Endometrial microvascular endothelial cells (primary cell): ENCODE measurements around the gene NUP160. TPM values are rescaled to one million over a fixed set of nuclear protein-coding genes. Genes with fewer than 3 reads are reported as not detected.
"Not testable (repeated sequence)": the region's sequence is repeated elsewhere in the genome, so short reads cannot be mapped to it uniquely, and the experiment has no call there.

ENCODE experiments used
- in situ Hi-C: cut with HindIII; loops from 2 replicates; pipeline ENCODE4 v1.10.0; 2017; ENCODE audit warnings: low sequenced_read_pairs, low pct_unique_long_range_greater_than_20kb; ENCODE audit errors: inconsistent ontology term
- total RNA-seq: library from RNA; depleted of rRNA; stranded (reverse); fragments of >200 nt; gene quantifications from one replicate; pipeline ENCODE4 v1.2.3, GENCODE V29; 2015; ENCODE audit errors: inconsistent ontology term

Gene NUP160
- total RNA-seq, 1 donor from 2014 or later = 18.7 TPM

DNA sequence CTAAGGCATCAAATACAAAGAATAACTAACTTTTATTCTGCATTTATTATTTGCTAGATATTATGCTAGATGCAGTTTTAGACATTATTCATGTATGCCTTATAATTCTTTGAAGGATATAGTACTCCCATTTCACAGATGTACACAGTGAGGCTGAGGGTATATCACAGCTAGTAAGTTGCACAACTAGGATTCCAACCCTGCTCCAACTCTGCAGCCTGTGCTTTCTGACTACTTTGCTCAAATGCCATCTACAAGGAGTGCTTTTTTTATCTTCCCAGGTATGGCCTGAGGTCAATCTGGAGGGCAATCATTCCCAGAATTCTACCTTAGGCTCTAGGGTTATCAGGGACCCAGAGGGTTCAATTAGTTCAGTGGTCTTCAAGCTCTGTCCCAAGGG is 28.4 kb downstream of the NUP160 start:
- in situ Hi-C loops = no loop called here

GRCh38 chr11:47800759-47801158 is 47.4 kb downstream of the NUP160 start:
- in situ Hi-C loops = no loop called here

GRCh38 chr11:47797633-47798032 is 50.5 kb downstream of the NUP160 start:
- in situ Hi-C loops = no loop called here

DNA sequence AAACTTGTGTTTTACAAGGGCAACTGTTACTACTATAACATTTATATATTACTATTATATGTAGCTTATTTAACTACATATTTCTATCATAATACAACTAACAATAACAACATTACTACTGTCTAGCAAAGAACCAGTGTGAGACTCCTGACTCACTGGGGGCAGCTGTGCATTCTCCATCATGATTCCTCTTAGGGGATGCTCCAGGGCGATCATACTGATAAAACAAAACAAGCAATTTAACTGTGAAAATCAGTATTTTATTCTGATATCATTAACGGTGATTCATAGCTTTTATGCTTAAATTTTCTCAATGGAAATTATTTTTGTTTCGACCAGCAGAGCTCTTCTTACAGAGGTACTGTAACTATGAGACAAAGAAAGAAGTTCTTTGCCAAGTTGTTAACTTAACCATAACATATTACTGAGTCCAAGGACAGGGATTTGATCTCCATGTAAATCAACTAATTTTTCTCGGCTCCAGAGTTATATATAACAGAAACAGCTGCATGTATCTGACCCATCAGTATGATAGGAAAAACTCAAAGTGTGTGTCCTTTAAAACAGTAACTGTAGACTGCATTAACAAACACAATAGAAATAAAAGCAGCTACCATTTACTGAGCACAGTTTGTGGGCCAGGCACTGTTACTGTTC is 56.2 kb downstream of the NUP160 start:
- in situ Hi-C loops = no loop called here

DNA sequence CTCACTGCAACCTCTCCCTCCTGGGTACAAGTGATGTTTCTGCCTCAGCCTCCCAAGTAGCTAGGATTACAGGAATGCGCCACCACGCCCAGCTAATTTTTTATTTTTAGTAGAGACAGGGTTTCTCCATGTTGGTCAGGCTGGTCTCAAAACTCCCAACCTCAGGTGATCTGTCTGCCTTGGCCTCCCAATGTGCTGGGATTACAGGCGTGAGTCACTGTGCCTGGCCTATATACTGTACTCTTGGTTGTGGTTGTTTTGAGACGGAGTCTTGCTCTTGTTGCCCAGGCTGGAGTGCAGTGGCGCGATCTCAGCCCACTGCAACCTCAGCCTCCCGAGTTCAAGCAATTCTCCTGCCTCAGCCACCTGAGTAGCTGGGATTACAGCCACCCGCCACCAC is 58.1 kb downstream of the NUP160 start:
- in situ Hi-C loops = not testable (repeated sequence)

DNA sequence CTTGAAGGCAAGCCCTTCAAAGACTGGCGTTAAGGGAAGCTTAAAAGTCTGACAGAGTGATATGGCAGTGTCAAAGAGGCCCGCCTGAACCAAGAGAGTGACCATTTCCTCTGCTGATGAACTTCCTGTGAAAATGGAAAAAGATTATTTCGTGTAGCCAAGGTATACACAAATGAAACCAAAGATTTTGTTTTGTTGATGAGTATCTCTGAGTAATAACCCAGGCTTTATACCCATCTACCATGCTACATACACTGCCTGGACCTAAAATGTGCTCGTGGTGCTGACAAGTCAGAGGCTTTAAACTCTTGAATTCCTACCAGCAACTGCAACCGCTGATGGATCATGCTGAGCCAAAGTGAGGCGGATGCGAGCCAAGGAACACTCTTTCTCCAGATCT is 60.0 kb downstream of the NUP160 start:
- in situ Hi-C loops = no loop called here

GRCh38 chr11:47786373-47786772 is 61.8 kb downstream of the NUP160 start:
- in situ Hi-C loops = no loop called here

- in situ Hi-C loops = no loop called here
Observed at GRCh38 chr11:47784785-47785381, 63.3 kb downstream of the NUP160 start.

DNA sequence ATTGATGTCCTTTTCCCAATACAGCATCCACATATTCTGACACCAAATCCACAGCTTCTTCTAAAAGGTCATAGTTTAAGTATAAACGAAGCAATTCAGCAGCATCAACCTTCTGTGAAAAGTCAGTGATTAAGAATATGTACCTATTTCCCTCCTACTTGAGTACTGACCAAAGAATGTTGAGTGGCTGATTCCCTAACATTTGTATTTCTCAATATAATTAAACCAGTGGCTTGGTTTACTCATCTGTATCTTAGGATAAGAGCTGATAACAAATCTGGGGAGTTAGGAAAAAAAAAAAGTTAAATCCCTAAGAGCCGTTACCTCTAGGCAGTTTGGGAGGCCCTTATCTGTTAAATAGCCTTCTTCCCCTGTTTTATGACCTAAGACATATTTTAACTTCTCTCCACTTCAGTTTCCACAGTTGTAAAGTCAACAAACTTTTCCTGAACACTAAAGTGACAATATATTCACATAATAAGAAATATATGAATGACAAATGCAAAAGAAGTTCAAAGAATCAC is 65.0 kb downstream of the NUP160 start:
- in situ Hi-C loops = no loop called here

DNA sequence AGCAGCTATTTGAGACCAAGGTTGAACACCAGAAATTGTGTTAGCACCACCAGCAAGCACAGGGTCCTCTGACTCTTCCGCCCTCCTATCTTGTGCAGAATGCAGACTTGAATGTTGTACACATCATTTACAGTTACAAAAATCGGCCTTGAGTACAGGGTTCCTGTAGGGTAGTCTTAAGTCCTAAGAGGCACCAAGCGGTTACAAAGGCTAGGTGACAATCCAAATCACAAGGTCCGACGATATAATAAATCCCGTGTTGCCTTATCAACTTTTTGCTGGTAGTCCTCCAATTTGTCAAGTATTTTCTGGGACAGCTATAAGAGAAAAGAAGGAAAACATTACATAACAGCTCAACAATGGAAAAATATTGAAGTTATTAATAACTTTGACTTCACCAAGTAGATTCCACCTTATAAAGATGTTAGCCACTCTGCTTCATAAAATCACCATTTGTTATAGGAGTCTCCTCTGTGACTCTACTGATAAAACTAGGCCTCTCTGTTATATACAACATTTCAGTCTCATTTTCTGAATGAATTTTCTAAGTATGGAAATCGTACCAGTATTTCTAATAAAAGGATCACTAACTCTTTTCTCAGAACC is 69.2 kb downstream of the NUP160 start:
- in situ Hi-C loops = no loop called here

DNA sequence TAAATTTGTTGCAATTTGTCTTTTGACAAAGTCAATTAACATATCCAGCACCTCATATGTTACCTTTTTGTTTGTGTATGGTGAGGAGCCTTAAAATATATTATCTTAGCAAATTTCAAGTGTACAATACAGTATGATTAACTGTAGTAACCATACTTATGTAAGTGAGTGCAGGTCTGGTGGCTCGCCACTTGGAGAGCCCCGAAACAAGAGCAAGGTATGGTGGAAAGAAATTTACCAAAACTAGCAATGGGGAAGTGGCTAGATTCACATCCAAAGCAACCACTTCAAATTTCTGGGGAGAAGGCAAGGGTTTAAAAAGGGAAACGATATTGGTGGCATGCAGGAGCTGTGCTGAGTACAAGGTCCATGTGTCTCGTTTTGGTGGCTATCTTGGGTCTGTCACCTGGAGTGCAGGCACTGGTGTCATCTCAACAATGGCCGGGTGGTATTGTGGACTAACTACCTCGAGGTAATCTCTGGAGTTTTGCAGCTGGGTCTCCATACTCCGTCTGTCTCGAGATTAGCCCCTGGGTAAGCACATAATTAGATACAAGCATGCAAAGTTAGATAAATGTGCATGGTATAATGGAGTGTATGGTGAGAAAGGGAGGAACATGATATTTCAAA is 72.8 kb downstream of the NUP160 start:
- in situ Hi-C loops = no loop called here

GRCh38 chr11:47773882-47774281 is 74.3 kb downstream of the NUP160 start:
- in situ Hi-C loops = no loop called here

GRCh38 chr11:47769556-47769955 is 78.6 kb downstream of the NUP160 start:
- in situ Hi-C loops = not testable (repeated sequence)

GRCh38 chr11:47768101-47768612 is 80.0 kb downstream of the NUP160 start:
- in situ Hi-C loops = no loop called here

DNA sequence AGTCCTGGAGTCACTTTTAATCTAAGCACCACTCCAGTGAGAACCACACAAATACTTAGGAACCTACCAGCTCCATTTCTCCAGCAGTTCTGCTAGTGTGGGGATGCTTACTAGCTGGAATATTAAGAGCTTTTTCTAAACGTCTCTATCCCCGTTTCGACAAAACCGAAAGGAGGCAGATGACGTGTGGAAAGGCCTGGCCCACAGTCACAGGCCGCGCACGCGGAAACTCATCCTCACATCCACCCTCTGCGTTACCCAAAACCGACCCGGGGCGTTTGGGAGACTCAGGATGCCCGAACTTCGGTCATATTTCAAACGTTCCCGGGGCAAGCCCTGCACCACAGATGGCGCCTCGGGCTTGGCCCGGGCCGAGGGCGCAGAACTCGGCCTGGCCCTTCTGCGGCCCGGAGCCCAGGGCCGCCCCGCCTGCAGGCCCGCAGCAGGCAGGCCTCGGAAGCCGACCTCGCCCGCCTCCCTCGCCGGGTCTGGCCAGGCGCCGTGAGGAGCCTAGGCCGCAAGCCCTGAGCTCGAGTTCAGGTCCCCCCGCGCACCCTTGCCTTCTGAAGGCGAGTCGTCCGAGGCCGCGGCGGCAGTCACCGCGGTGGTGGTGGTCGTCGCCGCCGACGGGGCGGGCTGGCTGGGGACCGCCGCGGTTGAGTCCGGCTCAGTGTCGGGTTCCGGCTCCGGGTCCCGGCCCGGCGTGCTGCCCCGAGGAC is 81.5 kb downstream of the NUP160 start:
- in situ Hi-C loops = no loop called here

- in situ Hi-C loops = no loop called here
Observed at GRCh38 chr11:47765086-47765485, 83.1 kb downstream of the NUP160 start.

DNA sequence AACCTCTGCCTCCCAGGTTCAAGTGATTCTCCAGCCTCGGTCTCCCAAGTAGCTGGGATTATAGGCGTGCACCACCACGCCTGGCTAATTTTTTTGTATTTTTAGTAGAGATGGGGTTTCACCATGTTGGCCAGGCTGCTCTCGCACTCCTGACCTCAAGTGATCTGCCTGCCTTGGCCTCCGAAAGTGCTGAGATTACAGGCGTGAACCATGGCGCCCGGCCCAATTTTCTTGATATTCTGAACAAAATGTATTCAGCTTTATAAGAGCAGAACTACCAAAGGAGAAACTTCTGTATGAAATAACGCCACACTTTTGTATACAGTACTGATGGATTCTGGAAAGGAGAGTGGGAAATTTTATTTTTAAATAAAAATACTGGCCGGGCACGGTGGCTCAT is 88.9 kb downstream of the NUP160 start:
- in situ Hi-C loops = not testable (repeated sequence)

DNA sequence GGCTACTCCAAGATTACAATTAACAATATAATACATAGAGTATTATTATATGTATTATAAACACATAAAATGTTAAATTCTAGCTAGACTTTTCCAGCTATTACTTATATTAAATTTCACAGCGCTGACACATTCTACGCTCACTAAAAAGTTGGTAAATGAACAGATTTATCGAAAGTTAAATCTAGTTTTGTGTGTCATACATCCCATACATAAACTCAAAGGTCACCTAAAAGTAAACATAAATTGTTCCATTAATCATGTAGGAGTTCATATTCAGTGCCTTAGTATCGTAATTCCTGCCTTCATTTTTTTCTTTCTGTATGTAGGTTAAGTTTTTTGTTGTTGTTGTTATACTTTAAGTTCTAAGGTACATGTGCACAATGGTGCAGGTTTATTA is 91.9 kb downstream of the NUP160 start:
- in situ Hi-C loops = no loop called here

GRCh38 chr11:47750725-47751124 is 97.4 kb downstream of the NUP160 start:
- in situ Hi-C loops = no loop called here
